OCI-M2 (cell line): ENCODE data around the gene LPP.

Experiments used
- DNase-seq: peaks from one replicate; lab custom pipeline; 2025; ENCODE audit not compliant: unreplicated experiment; lab: John Stamatoyannopoulos, UW

LPP gene

DNA sequence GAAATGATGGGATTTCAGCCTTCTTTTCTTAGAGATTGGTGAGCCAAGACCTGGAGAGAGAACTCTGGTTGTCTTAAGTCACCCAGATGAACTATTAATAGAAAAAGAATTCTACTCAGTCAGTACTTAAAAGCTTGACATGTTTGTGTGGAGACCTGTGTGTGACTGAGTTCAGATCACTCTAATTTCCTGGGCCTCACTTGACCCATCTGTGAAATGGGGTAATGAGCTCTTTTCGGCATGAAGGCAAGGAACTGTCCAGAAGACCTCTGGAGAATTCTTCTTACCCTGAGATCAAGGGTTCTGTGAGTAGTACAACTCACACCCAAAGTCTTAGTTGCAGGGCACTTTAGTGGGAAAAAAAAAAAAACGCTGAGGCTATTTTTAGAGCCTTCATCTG lies 92.9 kb downstream of the LPP start:
- no peak for DNase-seq

GRCh38 chr3:188248036-188248561 lies 94.1 kb downstream of the LPP start:
- DNase-seq: no peak

DNA sequence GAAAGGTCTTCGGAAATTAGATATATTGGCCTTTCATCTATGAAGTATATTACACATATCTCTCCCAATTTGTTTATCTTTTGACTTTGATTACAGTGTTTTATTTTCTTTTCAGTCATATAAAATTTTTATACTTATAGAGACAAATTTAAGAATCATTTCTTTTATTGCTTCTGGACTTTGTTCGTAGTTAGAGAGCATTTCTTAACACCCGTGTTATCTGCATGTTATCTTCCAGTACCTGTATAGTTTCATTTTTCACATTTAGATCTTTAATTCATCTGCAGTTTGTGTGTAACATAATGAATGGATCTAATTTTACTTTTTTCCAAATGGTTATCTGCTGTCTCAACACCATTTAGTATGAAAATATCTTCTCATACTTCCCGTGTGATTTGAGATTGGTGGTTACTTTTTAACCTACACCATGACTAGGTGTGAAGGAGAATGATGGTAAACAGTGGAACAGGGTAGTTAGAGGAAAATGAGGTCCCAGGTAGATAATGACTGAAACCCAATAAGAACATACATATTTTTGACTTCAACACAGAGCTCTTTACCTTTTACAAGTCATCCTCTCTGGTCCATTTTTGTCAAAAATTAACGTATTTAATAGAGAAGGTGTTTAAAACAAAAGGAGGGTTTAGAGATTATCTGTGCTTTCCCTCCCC lies 99.3 kb downstream of the LPP start:
- no peak for DNase-seq

GRCh38 chr3:188253800-188254452 lies 100.0 kb downstream of the LPP start:
- no peak for DNase-seq

- no peak for DNase-seq
Observed at GRCh38 chr3:188254520-188255070, 100.6 kb downstream of the LPP start.

DNA sequence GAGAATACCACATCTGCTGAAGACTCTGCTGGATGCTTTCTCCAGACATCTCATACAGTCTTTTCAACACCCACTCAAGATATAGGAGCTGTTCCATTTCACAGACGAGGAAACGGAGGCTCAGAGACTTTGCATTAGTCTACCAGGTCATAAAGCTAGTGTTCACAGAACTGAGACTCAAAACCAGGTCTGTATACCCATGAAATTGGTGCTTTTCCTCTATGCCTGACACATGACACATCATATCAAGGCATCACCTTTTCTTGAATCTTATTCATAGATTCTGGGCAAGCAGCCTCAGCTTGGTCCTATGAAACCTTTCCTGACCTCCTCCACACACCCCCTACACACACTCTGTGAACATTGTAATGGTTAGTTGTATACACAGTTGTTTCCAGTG lies 101.2 kb downstream of the LPP start:
- no peak for DNase-seq

GRCh38 chr3:188256758-188257157 lies 102.8 kb downstream of the LPP start:
- DNase-seq: no peak

DNA sequence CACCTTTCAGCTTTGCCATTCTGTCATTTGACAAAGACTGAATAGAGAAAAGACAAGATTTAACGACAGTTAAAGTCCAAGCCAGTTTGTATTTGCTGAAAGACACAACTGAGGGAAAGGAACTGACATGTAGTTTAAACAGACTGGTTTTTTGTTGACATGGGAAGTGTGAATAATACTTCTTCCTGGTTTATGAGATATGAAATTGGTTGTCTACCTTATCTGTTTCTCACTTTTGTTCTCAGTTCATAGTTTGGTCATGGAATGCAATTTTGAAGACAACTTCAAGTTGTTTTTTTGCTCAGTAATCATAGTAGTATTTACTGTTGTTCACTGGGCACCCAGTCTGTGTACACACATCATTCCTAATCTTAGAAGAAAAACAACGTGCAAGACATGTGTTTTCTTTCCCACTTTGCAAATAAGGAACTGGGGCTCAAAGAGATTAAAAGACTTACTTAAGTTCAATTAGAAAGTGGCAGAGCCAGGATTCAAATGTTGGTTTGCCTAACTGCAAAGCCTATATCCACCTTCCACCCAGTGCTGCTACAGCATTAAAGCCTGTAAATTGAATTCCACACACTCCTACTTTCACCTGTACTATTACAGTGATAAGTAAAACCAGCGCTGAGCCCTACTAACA lies 103.5 kb downstream of the LPP start:
- DNase-seq: no peak

DNA sequence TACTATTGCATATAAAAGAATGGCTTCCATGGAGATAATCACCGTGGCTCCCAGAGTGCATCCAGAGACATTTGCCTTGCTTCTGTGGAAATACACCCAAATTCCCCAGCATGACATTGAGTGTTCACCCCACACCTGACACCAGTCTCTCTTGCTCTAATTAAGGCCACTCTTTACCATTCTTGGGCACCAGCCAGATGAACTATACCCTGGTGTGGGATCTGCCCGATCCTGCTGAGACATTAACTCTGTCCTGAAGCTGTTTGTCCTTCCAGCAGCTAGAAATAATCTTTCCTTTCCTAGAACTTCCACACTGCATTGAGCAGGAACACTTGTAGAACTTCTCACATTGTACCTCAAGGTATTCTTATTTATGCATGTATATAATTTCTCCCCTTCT lies 105.2 kb downstream of the LPP start:
- no peak for DNase-seq

DNA sequence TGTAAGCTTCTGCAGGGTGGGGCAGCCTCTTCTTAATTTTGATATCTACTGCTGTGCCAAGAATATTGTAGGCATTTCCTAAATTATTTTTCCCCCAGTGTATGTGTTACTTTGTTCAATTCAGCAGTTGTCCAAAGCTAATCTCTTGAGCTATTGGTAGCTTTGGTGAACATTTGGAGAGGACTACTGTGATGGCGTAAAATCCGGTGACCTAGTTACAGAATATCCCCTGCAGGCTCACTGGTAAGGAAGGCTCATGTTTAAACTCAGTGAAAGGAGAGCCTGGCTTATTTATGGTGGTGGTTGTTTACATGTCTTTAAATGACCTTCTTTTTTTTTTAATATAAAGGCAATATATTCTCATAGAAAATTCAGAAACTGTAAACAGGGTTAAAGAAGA lies 105.6 kb downstream of the LPP start:
- DNase-seq: no peak

DNA sequence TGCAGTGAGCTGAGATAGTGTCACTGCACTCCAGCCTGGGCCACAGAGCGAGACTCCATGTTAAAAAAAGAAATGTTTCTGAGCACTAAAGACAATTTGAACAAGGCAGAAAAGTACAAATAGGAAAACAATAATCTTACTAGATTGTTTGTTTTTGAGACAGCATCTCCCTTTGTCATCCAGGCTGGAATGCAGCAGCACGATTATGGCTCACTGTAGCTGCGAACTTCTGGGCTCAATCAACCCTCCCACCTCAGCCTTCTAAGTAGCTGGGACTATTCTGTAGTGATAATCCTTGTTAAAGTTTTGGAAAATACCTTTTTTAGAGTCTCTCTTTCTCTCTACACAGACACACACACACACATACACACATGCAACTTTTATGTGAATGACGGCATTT lies 107.1 kb downstream of the LPP start:
- DNase-seq: no peak

GRCh38 chr3:188262488-188262887 lies 108.5 kb downstream of the LPP start:
- DNase-seq: no peak

DNA sequence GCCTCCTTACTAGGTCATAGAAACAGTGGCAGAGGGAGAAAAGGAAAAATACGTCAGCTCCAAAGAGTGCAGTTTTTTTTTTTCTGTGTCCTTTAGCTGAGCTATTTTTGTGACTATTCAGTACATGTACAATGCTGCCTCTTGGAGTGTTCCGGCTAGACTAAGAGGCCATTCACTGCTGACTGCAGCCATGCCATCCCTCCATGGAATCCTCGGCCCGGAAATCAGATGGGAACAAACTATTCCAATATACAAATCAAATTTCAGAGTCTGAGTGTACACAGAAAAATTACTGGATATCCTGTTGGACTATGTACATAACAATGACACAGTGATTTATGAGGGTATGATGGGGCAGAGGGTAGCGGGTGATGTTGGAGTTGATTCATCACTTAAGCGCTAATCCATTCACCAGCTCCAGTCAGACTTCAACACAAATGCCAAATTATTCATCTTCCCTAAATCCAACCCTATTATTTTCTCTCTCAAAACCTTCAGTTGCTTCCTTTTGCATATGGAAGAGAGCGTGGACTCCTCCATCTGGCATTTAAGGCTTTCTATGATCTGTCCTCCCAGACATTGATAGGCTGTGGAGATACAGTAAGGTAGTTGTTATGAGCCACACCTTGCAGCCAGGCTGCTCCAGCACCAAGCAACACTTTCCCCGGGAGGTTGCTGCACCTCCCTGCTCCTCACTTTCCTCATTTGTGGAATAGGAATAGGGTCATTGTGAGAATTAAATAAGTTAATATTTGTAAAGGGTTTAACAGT lies 109.1 kb downstream of the LPP start:
- DNase-seq: no peak

DNA sequence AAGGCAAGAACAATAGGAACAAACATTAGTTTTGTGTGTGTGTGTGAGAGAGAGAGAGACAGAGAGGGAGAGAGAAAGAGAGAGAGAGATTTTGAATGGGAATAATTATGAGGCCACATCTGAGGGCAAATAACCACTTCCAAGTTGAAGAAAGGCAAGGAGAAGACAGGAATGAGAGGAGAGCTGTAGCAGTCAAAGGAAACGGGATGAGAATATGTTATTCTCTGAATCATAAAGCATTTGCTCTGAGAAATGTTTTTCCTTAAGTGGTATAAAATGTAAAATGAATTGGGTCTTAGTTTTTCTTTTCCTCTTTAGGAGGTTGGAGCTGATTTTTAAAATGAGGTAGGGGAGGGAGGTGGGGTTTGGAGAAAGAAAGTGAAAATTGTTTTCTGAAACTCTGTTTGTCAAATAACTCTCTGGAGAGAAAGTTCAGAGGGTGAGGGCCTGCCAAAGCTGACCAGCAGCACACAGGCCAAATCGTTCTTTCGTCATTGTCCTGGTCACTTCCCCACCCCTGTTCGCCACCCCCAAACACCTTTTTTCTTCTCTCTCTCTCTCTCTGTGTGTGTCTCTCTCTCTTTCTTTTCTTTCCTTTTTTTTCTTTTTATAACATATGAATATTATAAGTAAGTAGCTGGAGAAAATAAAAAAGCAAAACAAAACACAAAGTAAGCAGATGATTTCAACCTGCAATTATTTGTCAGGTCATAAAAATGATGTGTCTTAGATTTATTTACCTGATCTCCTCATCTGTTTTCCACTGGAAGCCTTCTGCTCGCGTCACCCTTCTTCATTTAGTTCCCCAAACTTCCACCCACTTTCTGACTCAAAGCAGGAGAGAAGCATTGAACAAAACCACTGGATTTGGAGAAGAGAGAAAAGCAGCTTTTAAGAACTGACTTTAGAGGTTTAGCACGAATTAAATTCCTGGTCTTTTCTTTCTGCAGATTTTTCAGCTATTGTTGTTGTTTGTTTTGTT lies 110.6 kb downstream of the LPP start:
- DNase-seq: no peak

DNA sequence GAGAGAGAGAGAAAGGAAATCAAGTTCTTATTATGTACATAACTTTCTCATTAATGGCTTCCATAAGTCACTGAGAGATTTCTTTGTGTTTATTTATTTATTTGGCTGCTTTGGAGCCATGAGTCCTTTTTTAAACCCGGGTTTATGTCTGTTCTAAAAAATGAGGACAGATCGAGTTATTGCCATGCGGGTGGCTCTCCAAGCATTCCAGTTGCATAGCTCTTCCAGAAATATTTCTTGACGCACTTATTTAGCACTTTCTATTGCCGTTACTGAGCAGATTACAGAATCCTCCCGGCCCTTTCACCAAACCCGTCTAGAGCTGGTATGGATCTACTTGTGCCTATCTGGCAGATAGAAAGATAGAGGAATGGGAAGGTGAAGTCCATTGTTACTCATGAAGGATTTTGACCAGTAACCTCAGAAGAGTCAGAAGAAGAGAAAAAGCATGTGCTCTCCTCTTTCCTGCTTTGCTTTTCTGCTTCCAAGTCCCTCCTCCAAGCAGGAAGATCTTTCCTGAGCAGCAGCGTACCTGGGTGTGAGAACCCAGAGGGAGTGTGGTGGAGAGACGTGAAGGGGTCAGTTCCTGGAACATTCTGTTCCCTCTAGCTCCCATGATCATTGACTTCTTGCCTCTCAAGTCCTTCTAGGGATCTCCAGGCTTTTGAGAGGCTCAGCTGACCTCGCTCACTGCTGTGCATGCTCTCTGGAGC lies 112.8 kb downstream of the LPP start:
- no peak for DNase-seq

GRCh38 chr3:188267790-188268335 lies 113.9 kb downstream of the LPP start:
- DNase-seq: no peak

DNA sequence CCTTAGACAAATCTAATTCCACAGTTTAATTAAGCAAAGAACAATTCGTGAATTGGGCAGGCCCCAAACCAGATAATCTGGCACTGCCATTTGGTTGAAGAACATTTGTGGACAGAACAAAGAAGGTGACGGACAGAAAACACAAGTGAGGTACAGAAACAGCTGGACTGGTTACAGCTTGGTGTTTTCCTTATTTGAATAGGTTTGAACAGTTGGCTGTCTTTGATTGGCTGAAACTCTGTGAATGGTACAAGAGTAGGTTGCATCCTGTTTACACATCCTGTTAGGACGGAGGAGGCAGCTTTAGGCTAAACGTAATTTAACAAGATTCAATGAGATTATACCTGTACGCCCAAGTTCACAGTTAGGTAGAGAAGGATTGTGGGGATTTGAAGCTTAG lies 114.4 kb downstream of the LPP start:
- no peak for DNase-seq

DNA sequence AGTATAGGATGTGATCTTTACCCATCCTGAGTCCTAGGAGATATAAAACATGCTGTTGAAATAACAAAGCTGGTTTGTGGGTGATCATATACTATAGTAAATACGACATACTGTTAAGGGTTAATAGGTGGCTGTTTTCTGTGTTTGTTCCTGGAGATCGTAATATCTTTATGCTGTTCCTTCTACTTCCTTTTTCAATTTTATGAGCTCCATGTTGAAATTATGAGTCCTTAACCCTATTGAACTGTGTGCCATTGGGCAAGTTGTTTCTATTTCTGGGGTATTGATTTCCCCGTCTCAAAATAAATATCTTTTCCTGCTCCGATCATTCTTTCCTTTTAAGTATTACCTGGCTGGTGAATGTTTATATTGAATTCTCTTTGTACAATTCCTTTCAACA lies 115.1 kb downstream of the LPP start:
- DNase-seq: no peak

- no peak for DNase-seq
Observed at GRCh38 chr3:188270423-188270972, 116.5 kb downstream of the LPP start.
